BJ (cell line): Measurements from ENCODE around the gene VEGFA. TPM values are rescaled to one million over a fixed set of nuclear protein-coding genes. Genes with fewer than 3 reads are reported as not detected.

Experiments
- CTCF ChIA-PET: fragments of 350-600 bp; formaldehyde crosslinking; extraction: SDS; loops from one replicate; lab custom pipeline; 2021; ENCODE audit warnings: antibody characterized with exemption, inconsistent platforms; lab: Yijun Ruan, JAX
- POLR2A ChIA-PET: fragments of 300-600 bp; sonication (Branson Sonifier 250); formaldehyde crosslinking; extraction: SDS; loops from one replicate; lab custom pipeline; 2021; ENCODE audit warnings: antibody characterized with exemption; lab: Charles Lee
- DNase-seq: peaks from one replicate; pipeline ENCODE4 v3.0.0-alpha.2; 2011; ENCODE audit warnings: low read depth
- H3K27me3 ChIP-seq: 2 replicates; pipeline ENCODE4 v1.6.0; 2011; ENCODE audit warnings: low read length; ENCODE audit not compliant: control insufficient read depth, insufficient read depth
- H3K36me3 ChIP-seq: 2 replicates; pipeline ENCODE4 v1.5.1; 2011; ENCODE audit warnings: low read length; ENCODE audit not compliant: control insufficient read depth, insufficient read depth
- H3K4me3 ChIP-seq: 2 replicates; pipeline ENCODE4 v1.5.1; 2011; ENCODE audit warnings: low read depth, mild to moderate bottlenecking, control low read depth, low read length
- polyA plus RNA-seq: library from polyadenylated mRNA; depleted of rRNA; stranded (reverse); fragments of >200 nt; gene quantifications from 2 replicates; pipeline ENCODE4 v1.2.3, GENCODE V29; 2011
- TF ChIP-seq, protein P1 (sequence below): IDR thresholded peaks from 2 replicates; pipeline ENCODE4 v1.5.1; 2011; ENCODE audit warnings: low read depth, mild to moderate bottlenecking, control low read depth, inconsistent platforms, low read length, moderate library complexity; ENCODE audit not compliant: insufficient read depth

Gene VEGFA
- polyA plus RNA-seq, 1 experiment: 357 TPM

GRCh38 chr6:43738877-43739641, 31.0 kb upstream of the VEGFA start:
- DNase-seq: no peak
- POLR2A ChIA-PET: no interaction called here
- TF ChIP-seq, protein P1, sequence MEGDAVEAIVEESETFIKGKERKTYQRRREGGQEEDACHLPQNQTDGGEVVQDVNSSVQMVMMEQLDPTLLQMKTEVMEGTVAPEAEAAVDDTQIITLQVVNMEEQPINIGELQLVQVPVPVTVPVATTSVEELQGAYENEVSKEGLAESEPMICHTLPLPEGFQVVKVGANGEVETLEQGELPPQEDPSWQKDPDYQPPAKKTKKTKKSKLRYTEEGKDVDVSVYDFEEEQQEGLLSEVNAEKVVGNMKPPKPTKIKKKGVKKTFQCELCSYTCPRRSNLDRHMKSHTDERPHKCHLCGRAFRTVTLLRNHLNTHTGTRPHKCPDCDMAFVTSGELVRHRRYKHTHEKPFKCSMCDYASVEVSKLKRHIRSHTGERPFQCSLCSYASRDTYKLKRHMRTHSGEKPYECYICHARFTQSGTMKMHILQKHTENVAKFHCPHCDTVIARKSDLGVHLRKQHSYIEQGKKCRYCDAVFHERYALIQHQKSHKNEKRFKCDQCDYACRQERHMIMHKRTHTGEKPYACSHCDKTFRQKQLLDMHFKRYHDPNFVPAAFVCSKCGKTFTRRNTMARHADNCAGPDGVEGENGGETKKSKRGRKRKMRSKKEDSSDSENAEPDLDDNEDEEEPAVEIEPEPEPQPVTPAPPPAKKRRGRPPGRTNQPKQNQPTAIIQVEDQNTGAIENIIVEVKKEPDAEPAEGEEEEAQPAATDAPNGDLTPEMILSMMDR: no peak
- H3K4me3 ChIP-seq: no peak overlapping the region
- CTCF ChIA-PET: interaction anchor here (0.8 to 1.5 kb wide), 5 partner anchors 10 to 72 kb away, joined by 3 to 6 read pairs (median 4); no protein-coding TSS in a partner anchor
- peaks cover 2% of the 10 kb centered on the region; the same call in 1 of the 2 replicates for H3K27me3 ChIP-seq
- no peaks in the 10 kb centered on the region for H3K36me3 ChIP-seq

- no peak for DNase-seq
- TF ChIP-seq, protein P1: no peak
- ChIA-PET CTCF (interaction anchor here (0.8 to 1.5 kb wide), 5 partner anchors 9 to 73 kb away, joined by 3 to 6 read pairs (median 4); no protein-coding TSS in a partner anchor), POLR2A (no interaction called here)
- Histone ChIP-seq H3K36me3 (no peaks in the 10 kb centered on the region), H3K4me3 (no peak overlapping the region), H3K27me3 (peaks cover 2% of the 10 kb centered on the region; the same call in 1 of the 2 replicates)
Measured at GRCh38 chr6:43739642-43740091, 30.3 kb upstream of the VEGFA start.

DNA sequence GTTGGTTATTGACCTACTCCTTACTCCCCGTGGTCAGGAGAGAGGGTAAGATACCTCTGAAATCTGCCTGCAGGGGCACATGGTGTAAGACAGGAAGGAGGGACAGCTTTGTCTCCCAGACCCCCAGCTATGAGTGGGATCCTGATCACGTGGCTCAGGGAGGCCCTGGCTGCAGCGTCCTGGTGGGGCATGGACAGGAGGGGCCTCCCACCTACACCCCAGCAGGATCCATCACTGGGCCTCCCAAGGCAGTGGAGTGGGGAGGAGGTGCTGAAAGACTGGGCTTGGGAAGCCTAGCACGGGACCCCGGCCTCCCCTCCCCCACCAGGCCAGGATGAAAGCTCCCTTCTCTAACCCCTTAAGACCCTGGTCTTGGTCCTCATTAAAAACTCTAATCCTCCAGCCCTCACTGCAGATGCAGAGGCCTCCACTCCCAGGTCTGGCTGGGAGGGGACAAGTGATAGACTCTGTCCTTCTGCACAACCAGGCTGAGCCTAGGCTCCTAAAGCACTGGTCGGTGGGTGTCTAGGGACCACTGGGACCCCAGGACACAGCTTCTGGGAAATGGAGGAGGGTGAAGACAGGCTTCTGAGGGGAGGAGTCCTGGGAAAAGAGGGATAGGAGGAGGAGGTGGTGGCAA, 29.6 kb upstream of the VEGFA start:
- ChIA-PET CTCF (interaction anchor here (0.8 to 1.7 kb wide), 5 partner anchors 8 to 73 kb away, joined by 3 to 6 read pairs (median 4); no protein-coding TSS in a partner anchor), POLR2A (no interaction called here)
- TF ChIP-seq, protein P1: no peak
- DNase-seq: no peak
- H3K36me3 ChIP-seq: no peaks in the 10 kb centered on the region
- H3K4me3 ChIP-seq: no peak overlapping the region
- peaks cover 2% of the 10 kb centered on the region; the same call in 1 of the 2 replicates for H3K27me3 ChIP-seq

DNA sequence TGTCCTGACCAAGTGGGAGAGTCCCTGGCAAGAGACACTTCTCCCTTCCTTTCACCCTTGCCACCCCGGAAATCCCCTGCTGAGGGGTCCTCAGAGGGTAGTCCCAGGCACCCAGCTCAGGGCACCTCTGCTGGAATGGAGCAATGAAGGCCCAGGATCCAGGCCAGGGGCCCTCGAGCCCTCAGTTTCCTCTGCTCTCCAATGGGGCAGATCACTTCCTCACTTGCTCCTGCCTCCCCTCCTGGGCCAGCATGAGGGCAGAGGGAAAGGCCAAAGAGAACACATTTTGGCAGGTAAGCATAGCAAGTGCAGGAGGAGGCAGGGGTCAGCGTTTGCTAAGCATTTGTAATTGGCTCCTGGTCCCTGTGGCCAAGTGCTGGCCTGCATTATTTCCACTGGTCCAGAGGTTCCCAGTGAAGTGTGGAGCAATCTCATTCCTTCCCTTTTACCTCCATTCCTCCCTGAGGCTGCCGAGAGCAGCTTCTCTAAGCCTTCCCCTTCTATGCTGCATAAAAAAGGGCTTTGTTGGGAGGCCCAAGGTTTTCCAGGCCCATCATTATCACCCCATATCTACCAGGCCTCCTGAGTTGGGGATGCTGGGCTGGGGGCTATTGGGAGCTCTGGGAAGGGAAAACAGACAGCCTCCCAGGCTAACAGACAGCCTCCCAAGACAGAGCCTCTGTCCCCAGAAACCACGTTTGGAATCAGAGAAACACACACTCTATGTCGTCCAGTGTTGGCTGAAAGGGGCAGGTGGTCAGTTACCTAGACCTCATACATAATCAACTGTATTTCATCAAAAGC, 28.8 kb upstream of the VEGFA start:
- TF ChIP-seq, protein P1: no peak
- Histone ChIP-seq H3K4me3 (no peak overlapping the region), H3K27me3 (peaks cover 2% of the 10 kb centered on the region; the same call in 1 of the 2 replicates), H3K36me3 (no peaks in the 10 kb centered on the region)
- no peak for DNase-seq
- ChIA-PET CTCF (interaction anchor here (0.7 to 1.7 kb wide), 2 partner anchors 17 to 71 kb away, joined by 3 to 4 read pairs; no protein-coding TSS in a partner anchor), POLR2A (no interaction called here)
